Sigmoid colon (tissue), 4 donors: ENCODE measurements around the gene FSTL4.

Experiments used
- CTCF ChIP-seq, 4 experiments: fragments of 450-650 bp in 3 of 4; fragments of 200-600 bp in 1 of 4; IDR thresholded peaks; one replicate each; pipeline ENCODE4 v1.5.1; 2016 to 2019; ENCODE audit warnings: antibody characterized with exemption in 4 of 4, mild to moderate bottlenecking in 3 of 4, moderate library complexity in 2 of 4
- EP300 ChIP-seq, 4 donors: sonication (generic); formaldehyde crosslinking; IDR thresholded peaks; one replicate each; pipeline ENCODE4 v1.6.1; 2017; ENCODE audit warnings: antibody characterized with exemption in 4 of 4
- POLR2A ChIP-seq, 2 donors: fragments of 450-650 bp; IDR thresholded peaks; one replicate each; pipeline ENCODE4 v1.6.1; 2016; ENCODE audit warnings: antibody characterized with exemption in 2 of 2, mild to moderate bottlenecking in 2 of 2, moderate library complexity in 2 of 2

GRCh38 chr5:133386662-133387061 lies 225.7 kb downstream of the FSTL4 start:
- TF ChIP-seq POLR2A (IDR thresholded peaks at IDR 0.05) (no peak), CTCF (IDR thresholded peaks at IDR 0.05) (no peak), EP300 (IDR thresholded peaks at IDR 0.05) (no peak)
